IPS-NIHi7 (cell line): Measurements from ENCODE around the gene ULK3.

Experiments used
- DNase-seq: peaks from one replicate; pipeline ENCODE4 v3.0.0; 2012; ENCODE audit warnings: mixed read lengths; ENCODE audit errors: extremely low spot score

ULK3 gene

DNA sequence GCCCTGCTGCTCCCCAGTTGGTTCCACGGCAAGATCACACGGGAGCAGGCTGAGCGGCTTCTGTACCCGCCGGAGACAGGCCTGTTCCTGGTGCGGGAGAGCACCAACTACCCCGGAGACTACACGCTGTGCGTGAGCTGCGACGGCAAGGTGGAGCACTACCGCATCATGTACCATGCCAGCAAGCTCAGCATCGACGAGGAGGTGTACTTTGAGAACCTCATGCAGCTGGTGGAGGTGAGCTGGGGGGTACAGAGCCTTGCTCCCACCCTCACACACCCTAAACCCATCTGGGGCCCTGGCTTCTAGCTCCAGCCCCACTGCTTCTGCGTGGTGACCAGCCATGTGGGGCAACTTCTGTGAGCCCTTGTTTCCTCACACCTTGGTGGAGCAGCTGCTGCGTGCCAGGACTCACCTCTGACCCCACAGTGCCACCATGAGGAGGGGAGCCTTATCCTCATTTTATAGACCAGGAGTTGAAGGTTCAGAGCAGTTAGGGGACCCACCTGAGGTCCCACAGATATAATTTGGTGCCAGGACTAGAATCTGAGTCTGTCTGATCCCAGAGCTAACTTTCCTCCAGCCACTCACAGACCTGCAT, 43.6 kb downstream of the ULK3 start:
- no peak for DNase-seq

DNA sequence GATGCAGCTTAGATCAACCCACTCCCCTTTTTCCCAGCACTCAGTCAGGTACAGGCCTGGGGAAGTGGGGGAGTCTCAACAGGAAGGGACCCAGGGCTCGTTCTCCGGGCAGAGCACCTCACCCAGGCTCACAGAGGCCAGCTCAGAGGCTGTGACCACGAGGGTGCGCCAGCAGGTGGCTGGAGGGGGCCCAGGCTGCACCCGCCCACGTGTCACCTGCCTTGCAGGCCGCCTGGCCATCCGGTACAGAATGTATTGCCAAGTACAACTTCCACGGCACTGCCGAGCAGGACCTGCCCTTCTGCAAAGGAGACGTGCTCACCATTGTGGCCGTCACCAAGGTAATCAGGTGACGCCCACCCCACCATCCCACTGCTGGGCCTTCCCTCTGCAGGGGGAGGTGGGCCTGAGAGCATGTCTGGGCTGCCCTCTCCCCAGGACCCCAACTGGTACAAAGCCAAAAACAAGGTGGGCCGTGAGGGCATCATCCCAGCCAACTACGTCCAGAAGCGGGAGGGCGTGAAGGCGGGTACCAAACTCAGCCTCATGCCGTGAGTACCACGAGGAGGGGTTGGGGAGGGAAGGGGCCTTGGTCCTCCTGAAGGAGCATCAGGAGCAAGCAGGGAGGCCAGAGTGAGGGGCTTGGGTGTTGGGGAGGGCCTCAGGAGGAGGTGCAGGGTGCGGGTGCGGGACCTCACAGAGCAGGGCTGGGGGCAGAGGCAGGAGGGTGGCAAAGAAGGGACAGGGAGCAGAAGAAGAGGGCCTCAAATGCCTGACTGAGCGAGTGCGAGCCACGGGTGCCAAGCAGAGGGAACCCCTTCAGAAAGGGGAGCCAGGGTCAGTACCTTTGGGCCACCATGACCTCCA, 44.3 kb downstream of the ULK3 start:
- no peak for DNase-seq

DNA sequence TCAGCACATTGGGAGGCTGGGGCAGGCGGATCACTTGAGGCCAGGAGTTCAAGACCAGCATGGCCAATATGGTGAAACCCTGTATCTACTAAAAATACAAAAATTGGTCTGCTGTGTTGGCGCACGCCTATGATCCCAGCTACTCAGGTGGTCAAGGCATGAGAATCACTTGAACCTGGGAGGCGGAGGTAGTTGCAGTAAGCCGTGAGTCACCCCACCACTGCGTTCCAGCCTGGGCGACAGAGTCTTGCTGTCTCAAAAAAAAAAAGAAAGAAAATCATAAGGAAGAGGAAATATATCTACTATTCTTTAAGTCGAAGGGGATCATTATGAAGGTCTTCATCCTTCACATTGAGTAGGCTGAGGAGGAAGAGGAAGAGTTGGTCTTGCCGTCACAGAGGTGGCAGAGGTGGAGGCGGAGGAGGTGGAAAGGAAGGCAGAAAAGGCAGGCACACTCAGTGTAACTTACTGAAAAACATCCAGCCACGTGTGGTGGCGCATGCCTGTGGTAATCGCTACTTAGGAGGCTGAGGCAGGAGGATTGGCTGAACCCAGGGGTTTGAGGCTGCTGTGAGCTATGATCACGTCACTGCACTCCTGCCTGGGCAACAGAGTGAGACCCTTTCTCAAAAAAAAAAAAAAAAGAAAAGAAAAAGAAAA, 46.9 kb downstream of the ULK3 start:
- no peak for DNase-seq

DNA sequence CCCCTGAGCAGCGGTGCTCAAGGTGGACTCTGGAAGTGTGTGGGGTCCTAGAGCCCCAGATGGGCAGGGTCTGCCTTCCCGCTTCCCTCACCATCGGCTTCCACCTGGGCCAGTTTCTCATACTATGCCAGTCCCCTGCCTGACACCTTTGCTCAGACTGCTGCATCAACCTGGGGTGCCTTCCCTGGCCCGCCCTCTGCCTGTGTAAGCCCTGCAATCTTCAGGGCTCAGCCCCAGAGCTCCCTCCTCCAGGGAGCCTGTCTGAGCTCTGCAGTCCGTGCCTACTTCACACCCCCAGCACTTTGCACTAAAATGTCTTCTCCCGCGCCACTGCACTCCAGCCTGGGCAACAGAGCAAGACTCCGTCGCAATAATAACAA, 48.0 kb downstream of the ULK3 start:
- no peak for DNase-seq

DNA sequence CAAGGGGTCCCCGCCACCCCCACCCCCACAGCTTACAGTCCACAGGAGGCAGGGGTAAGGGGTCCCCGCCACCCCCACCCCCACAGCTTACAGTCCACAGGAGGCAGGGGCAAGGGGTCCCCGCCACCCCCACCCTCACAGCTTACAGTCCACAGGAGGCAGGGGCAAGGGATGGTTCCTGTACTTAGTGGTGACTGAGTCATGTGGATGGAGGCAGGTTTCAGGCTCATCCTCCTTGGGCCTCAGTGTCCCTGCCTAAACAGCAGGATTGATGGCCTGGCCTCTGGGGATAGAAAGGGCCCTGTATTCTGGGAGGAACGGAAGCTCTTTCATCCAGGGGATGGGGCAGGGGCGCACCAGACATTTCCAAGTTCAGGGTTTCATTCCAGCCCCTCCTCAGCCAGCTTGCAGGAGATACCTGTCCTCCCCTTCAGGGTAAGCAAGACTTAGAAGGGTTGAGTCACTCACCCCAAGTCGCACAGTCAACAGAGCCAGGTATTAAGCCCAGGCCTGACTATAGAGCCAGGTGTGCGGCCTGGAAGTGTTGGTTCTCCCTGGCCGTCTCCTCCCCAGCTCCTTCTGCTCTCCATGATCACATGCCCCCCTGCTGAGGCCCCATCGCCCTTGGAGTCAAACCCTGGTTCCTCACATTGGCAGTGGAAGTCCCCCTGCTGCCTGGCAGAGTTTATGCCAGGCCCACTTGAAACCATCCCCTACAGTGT, 48.5 kb downstream of the ULK3 start:
- no peak for DNase-seq

DNA sequence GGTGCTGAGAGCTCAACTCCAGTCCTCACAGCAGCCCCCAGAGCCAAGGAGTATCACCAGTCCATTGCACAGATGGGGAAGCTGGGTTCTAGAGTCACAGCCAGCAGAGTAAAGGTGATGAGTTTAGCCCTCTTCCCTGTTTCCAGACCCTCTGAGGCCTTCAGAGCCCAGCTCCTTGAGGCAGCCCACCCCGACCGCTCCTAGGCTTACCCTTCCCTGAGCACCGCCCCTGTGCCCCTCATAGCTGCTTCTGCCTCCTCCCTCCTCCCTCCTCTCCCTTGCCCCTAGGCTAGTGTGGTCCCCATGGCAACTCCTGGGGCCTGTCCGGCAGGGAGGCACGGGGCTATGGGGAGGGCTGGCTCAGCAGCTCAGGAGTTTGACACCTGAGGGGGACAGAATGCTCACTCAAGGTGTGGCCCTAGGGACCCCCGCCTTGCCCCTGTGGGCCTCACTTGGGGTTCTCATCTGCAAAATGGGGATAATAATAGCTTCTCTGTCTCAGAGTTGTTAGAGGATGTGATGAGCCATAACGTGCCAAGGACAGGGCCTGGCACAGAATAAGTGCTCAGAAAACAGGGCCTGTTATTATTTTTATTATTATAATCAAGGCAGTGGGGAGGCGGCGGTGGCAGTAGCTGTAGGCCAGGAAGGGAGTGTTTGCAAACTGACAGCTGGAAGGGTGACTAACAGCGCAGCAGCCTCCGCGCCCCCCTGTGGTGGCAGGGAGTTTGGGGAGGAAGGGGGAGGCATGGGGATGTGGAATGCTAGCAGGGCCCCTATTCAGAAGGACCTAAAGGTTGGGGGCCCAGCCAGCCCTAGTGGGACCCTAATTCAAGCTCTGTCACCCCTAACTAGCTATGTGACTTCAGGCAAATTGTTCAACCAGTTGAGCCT, 49.6 kb downstream of the ULK3 start:
- no peak for DNase-seq

DNA sequence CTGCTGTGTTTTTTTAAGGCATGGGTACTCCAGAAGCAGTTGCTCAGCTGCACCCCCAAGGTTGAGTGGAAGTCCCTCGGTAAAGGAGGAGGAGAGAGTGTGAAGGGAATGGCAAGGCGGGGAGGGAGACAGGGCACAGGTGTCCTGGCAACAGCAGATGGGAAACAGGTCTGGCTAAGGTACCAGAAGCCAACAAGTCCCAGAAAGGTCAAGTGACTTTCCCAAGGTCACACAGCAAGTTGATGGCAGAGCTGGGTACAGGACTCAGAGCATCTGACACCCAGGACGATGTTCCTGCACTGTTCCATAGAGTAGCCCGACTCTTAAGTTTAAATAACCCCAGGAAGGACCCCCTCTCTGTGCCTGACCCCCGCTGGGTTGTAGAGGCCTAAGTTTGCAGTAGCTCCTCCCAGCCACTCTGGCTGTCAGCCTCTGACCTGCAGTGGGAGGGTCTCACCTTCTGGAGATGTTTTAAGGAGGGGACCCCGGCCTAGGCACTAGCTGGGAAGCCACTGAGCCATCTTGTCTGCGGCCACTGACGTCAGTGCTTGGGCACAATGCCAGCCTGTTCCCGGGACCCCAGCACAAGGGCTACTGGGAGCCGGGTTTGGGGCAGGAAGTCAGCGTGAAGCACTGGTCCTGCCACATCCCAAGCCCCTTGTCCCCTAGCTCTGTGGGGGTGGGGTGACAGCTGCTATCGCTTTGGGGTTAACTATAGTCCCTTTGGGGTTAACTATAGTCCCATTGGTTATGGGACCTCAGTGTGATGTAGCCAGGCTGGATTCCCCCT, 50.5 kb downstream of the ULK3 start:
- no peak for DNase-seq

DNA sequence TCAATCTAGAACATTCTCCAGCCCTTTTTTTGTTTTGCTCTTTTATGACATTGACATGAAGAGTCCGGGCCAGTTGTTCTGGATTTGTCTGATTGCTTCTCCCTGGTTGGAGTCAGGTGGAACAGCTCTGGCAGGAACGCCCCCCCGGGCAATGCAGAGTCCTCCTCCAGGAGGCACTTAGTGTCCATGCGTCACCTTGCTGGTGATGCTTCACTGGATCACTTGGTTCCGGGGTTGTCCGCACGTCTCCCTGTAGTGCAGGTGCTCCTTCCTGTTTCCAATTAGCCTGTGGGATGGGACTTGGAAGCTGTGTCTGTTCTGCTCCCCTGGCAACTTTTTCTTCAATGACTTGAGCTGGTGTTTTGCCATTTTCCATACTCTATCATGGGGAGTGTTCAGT, 51.3 kb downstream of the ULK3 start:
- DNase-seq = no peak

DNA sequence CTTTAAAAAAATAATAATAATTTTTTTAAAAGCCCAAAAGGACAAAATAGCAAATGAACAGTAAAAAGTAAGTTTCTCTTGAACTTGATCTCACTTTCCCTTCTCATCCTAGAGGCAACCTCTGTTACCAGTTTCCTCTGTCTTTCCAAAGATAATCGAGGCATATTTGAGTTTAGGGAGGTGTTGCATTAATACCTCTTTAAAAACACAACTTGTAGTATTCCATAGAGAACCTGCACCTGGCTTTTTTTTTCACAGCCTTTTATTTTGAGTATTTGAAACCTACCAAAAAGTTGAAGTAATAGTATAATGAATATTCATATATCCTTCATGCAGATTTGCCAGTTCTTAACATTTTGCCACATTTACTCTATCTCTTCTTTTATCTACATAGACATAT, 51.9 kb downstream of the ULK3 start:
- DNase-seq = no peak

DNA sequence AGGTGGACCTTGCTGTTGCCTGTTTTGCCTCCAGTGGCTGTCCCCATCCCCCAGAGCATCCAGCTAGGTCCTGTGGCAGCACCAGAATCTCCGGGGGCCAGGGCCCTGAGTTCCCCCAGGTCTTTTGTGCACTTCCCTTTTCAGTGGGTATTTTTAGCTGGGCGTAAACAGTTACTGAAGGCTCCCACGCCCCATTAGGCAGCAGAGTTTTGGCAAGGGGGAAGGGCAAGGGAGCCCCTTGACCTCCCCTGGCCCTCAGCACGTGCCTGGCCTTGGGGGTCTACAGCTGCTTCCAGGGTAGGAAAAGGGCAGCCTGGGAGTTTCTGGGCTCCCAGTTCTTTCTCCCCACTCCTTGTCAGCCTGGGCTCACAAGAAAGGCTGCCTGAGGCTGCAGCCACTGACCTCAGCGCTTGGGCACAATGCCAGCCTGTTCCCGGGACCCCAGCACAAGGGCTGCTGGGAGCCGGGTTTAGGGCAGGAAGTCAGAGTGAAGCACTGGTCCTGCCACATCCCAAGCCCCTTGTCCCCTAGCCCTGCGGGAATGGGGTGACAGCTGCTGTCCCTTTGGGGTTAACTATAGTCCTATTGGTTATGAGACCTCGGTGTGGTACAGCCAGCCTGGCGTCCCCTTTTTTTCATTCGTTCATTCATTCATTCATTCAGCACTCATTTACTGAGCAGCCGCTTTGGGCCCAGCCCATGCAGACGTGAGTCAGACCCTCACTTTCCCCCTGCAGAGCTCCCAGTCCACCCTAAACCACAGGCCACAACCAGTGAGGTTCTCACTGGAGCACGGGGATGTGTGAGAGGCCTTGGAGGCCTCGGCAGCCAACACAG, 52.7 kb downstream of the ULK3 start:
- no peak for DNase-seq

DNA sequence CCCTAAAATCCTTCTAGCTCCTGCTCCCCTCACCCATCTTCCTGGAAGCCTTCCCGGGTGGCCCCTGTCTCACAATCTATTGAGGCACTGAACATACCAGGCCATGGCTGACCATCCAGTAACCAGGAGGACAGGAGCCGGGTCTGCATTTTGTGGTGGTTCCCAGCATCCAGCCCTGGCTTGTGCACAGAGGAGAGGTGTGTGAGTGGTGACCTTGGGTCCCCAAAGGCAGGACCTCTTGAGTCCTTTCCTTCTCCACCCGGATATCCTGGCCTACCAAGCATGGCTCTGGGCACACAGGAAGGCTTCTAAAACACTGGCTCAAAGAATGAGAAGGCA, 53.2 kb downstream of the ULK3 start:
- DNase-seq = no peak

DNA sequence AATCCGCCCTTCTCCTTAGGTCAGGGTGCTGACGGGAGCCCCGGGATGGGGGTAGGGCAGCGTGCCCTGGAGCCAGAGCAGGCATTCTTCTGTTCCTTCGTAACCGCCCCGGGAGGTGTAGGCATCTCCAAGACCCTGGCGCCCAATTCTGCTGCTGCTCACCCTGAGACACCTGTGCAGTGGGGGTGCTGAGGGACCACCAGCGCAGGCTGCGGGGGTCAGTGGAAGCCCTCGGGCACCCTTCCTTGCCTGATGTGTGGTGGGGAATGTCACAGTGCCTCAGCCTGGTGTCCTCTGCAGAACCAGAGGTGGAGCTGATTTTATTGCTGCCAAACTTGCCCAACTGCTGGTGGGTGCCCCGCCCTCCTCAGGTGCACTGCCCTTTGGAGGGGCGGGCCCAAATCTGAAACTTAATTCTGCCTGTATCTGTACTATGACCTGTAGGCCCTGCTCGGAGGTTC, 53.8 kb downstream of the ULK3 start:
- DNase-seq = no peak

DNA sequence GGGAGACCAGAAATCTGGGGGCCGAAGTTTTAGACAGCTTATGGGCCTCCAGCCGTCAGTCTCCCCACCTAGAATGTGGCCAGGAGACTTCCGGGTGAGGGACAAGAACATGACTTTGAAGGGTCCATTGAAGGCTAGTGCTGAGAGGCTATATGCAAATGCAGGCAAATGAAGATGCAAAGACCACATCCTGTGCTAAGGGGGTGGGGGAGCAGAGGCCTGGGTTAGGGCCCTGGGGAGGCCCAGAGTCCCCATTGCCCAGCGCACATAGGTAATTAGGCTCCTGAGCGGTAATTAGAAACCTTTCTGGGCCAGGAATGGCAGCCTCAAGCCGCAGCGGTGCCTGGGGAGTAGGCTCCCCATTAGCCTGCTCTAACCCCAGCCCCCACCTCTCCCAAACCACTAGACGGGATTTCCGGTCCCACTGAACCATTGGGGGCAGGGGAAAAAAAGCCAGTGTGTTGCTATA, 54.2 kb downstream of the ULK3 start:
- no peak for DNase-seq

DNA sequence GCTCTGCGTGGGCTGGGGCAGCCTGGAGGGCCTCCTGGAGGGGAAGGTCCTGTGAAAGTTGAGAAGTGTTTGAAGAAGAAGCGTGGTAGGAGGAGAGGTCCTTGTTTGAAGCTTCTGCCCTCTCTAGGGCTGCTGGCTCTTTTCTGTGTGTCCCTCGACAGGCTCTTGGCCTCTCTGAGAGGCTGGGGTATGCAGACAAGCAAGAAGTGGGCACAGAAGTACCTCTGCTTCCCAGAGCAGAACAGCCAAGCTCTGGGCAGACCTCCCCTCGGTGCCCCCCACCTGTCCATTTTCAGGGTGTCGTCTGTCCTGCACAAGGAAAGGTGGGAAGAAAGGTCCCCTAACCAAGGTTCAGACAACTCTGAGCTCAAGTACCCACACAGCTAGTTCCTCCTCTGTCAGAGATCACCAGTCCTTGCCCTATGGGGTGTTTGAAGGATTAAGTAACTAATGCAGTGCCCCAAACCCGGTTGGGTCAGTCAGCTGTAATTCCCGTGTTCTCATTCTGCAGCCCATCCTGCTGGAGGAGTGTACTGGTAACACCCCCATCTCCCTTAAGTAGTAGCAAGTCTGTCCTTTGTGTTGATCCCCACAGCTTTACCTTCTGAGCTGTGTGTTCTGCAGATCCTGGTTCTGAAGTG, 54.8 kb downstream of the ULK3 start:
- no peak for DNase-seq

DNA sequence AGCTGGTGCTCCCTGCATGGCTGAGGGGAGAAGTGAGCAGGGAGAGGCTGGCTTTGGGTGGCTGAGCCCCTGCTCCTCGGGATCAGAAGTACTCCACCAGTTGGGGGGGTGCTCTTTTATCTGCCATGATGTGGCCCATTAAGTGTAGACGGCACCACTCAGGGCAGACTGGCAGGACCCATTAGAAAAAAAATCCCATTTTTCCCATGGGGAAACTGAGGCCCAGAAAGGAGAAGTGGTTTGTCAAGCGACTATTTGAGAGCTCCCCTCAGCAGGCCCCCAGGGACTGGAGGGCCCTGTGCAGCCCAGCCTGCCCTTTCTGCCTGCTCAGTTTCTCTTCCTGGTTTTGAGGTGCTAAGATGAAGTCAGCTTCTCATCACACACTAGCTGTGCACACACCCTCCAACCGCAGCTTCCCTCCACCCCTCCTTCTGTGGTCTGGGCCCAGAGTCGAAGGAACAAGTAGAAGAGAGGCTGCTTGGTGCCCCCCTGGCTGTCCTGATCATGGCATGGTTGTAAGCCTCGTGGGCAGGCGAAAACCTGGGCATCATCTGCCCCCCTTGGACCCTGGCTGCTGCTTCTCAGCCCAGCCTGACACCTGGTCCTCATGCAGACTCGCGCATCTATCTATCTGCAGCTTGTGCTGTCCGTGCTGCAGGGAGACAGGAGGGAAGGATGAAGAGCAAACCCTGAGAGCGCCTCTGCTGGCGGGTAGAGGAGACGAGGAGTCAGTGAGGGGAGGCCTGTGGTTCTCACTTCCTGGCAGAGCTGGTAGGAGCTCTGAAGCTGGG, 55.5 kb downstream of the ULK3 start:
- DNase-seq = peak; percentile 84

DNA sequence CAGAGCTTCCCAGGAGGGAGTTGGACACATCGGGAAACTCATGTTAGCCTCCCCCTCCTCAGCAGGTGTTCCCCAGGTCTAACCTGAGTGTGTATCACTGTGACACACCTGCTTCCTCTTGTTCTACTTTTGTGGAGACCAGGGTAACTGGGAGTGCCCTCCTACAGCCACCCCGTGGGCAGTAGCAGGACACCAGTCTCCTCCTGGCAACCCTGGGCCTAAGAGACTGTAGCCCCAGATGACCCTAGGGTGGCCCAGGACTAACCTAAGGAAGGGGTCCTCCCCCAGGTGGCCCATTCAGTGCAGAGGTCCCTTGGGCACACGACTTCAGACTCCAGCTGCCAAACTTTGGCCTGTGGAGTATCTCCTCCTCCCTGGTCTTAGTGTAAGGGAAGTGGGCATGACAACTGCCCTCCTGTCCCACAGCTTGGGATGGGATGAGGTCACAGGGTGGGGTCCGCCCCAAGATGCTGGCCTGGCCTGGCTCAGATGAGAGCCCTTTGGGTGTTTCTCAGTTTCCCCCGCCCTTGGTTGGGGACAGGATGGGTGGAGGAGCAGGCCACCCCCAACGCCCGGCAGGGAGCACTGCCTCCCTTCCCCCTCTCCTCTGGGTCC, 56.3 kb downstream of the ULK3 start:
- DNase-seq = no peak
